Astrocyte (in vitro differentiated cells and primary cell): Measurements from ENCODE around the gene TMEM80. TPM values are rescaled to one million over a fixed set of nuclear protein-coding genes. Genes with fewer than 3 reads are reported as not detected.
A peak's percentile ranks its signal among the peaks of the same experiment; 100 is the strongest.

Source experiments
- DNase-seq: peaks from one replicate; pipeline ENCODE4 v3.0.0-alpha.2; 2010; ENCODE audit warnings: low read depth
- FAIRE-seq: peaks from 2 replicates; lab custom pipeline; 2011; peaks lifted over from hg19 to GRCh38; lab: Jason Lieb, UNC
- H2AFZ ChIP-seq: 2 replicates; pipeline ENCODE4 v1.6.0; 2012; ENCODE audit warnings: low read depth, low read length, inconsistent platforms
- H3K27ac ChIP-seq: 2 replicates; pipeline ENCODE4 v1.5.1; 2011; ENCODE audit warnings: low read depth, low read length, inconsistent platforms
- H3K27me3 ChIP-seq: 2 replicates; pipeline ENCODE4 v1.6.0; 2011; ENCODE audit warnings: low read length, inconsistent platforms; ENCODE audit not compliant: insufficient read depth
- H3K36me3 ChIP-seq: 2 replicates; pipeline ENCODE4 v1.5.1; 2011; ENCODE audit warnings: low read length, inconsistent platforms; ENCODE audit not compliant: insufficient read depth
- H3K4me1 ChIP-seq: 2 replicates; pipeline ENCODE4 v1.5.1; 2011; ENCODE audit warnings: low read length, inconsistent platforms; ENCODE audit not compliant: insufficient read depth
- H3K4me2 ChIP-seq: 2 replicates; pipeline ENCODE4 v1.6.0; 2012; ENCODE audit warnings: low read length, inconsistent platforms
- H3K4me3 ChIP-seq: 2 replicates; pipeline ENCODE4 v1.5.1; 2011; ENCODE audit warnings: low read depth, mild to moderate bottlenecking, low read length, inconsistent platforms; ENCODE audit not compliant: insufficient read depth
- H3K79me2 ChIP-seq: 2 replicates; pipeline ENCODE4 v1.6.0; 2012; ENCODE audit warnings: mild to moderate bottlenecking, low read length, inconsistent platforms; ENCODE audit not compliant: insufficient read depth
- H3K9ac ChIP-seq: 2 replicates; pipeline ENCODE4 v1.6.0; 2012; ENCODE audit warnings: mild to moderate bottlenecking, low read length, inconsistent platforms
- H3K9me3 ChIP-seq: 2 replicates; pipeline ENCODE4 v1.5.1; 2012; ENCODE audit warnings: low read depth, mild to moderate bottlenecking, low read length, inconsistent platforms; ENCODE audit not compliant: insufficient read depth
- H4K20me1 ChIP-seq: 2 replicates; pipeline ENCODE4 v1.6.0; 2012; ENCODE audit warnings: low read length, inconsistent platforms; ENCODE audit not compliant: insufficient read depth
- H3K27ac Mint-ChIP-seq: one replicate; pipeline ENCODE4 v1.8.0; 2021; ENCODE audit warnings: mild to moderate bottlenecking, mixed read lengths; ENCODE audit not compliant: unreplicated experiment
- H3K27me3 Mint-ChIP-seq: one replicate; pipeline ENCODE4 v1.8.0; 2021; ENCODE audit warnings: low read depth, mixed read lengths; ENCODE audit not compliant: unreplicated experiment
- H3K36me3 Mint-ChIP-seq: one replicate; pipeline ENCODE4 v1.8.0; 2021; ENCODE audit warnings: low read depth, mixed read lengths; ENCODE audit not compliant: unreplicated experiment
- H3K4me1 Mint-ChIP-seq: one replicate; pipeline ENCODE4 v1.8.0; 2021; ENCODE audit warnings: low read depth, mixed read lengths; ENCODE audit not compliant: unreplicated experiment
- H3K4me3 Mint-ChIP-seq: one replicate; pipeline ENCODE4 v1.8.0; 2021; ENCODE audit warnings: mild to moderate bottlenecking, moderate library complexity, mixed read lengths; ENCODE audit not compliant: unreplicated experiment
- H3K9me3 Mint-ChIP-seq: one replicate; pipeline ENCODE4 v1.8.0; 2021; ENCODE audit warnings: mild to moderate bottlenecking, mixed read lengths; ENCODE audit not compliant: unreplicated experiment
- EZH2 ChIP-seq: IDR thresholded peaks from 2 replicates; pipeline ENCODE4 v1.6.1; 2012; ENCODE audit warnings: mild to moderate bottlenecking, low read length, inconsistent platforms; ENCODE audit not compliant: insufficient read depth
- total RNA-seq: library from RNA; stranded (reverse); gene quantifications from 2 replicates; pipeline ENCODE4 v1.2.1, GENCODE V29; 2021
- TF ChIP-seq, protein P1 (sequence below): IDR thresholded peaks from 2 replicates; pipeline ENCODE4 v1.5.1; 2011; ENCODE audit warnings: low read depth, mild to moderate bottlenecking, inconsistent platforms, low read length, moderate library complexity; ENCODE audit not compliant: insufficient read depth

TMEM80 gene
- total RNA-seq, 1 donor from 2014 or later = 16.1 TPM

- H3K4me1 Mint-ChIP-seq = peaks cover 41% of the 10 kb centered on the region
- H3K27me3 Mint-ChIP-seq = no peaks in the 10 kb centered on the region
- H3K27ac Mint-ChIP-seq = peak overlapping the region; percentile 96
- peaks cover 6% of the 10 kb centered on the region for H3K36me3 Mint-ChIP-seq
- Histone ChIP-seq H2AFZ (no peak overlapping the region), H3K4me3 (peak overlapping the region; percentile 19), H3K27me3 (no peaks in the 10 kb centered on the region), H3K4me2 (peak overlapping the region; percentile 93), H3K9ac (peak overlapping the region; percentile 62), H3K9me3 (no peaks in the 10 kb centered on the region), H4K20me1 (peaks cover 38% of the 10 kb centered on the region), H3K4me1 (peaks cover 36% of the 10 kb centered on the region), H3K36me3 (peaks cover 3% of the 10 kb centered on the region), H3K79me2 (peaks cover 46% of the 10 kb centered on the region), H3K27ac (peak overlapping the region; percentile 100)
- peak; percentile 59 for FAIRE-seq
- no peaks in the 10 kb centered on the region for H3K9me3 Mint-ChIP-seq
- H3K4me3 Mint-ChIP-seq = peak overlapping the region; percentile 72
- no peak for TF ChIP-seq EZH2
- TF ChIP-seq, protein P1, sequence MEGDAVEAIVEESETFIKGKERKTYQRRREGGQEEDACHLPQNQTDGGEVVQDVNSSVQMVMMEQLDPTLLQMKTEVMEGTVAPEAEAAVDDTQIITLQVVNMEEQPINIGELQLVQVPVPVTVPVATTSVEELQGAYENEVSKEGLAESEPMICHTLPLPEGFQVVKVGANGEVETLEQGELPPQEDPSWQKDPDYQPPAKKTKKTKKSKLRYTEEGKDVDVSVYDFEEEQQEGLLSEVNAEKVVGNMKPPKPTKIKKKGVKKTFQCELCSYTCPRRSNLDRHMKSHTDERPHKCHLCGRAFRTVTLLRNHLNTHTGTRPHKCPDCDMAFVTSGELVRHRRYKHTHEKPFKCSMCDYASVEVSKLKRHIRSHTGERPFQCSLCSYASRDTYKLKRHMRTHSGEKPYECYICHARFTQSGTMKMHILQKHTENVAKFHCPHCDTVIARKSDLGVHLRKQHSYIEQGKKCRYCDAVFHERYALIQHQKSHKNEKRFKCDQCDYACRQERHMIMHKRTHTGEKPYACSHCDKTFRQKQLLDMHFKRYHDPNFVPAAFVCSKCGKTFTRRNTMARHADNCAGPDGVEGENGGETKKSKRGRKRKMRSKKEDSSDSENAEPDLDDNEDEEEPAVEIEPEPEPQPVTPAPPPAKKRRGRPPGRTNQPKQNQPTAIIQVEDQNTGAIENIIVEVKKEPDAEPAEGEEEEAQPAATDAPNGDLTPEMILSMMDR = no peak
- DNase-seq = peak; percentile 62
Observed at GRCh38 chr11:697811-698311, 2.2 kb downstream of the TMEM80 start.

GRCh38 chr11:698493-699115, 3.0 kb downstream of the TMEM80 start:
- Mint-ChIP-seq H3K27ac (peak overlapping the region; percentile 96), H3K36me3 (peaks cover 3% of the 10 kb centered on the region), H3K9me3 (no peaks in the 10 kb centered on the region), H3K27me3 (no peaks in the 10 kb centered on the region), H3K4me1 (peaks cover 34% of the 10 kb centered on the region), H3K4me3 (peak overlapping the region; percentile 72)
- TF ChIP-seq, protein P1 = no peak
- no peak for TF ChIP-seq EZH2
- Histone ChIP-seq H3K36me3 (peaks cover 3% of the 10 kb centered on the region), H3K4me1 (peaks cover 32% of the 10 kb centered on the region), H3K9ac (peak overlapping the region; percentile 62), H3K79me2 (peaks cover 39% of the 10 kb centered on the region), H3K27me3 (no peaks in the 10 kb centered on the region), H2AFZ (no peak overlapping the region), H3K27ac (no peak overlapping the region), H3K4me2 (peak overlapping the region; percentile 93), H3K9me3 (no peaks in the 10 kb centered on the region), H4K20me1 (peaks cover 38% of the 10 kb centered on the region), H3K4me3 (no peak overlapping the region)
- DNase-seq = no peak
- no peak for FAIRE-seq

DNA sequence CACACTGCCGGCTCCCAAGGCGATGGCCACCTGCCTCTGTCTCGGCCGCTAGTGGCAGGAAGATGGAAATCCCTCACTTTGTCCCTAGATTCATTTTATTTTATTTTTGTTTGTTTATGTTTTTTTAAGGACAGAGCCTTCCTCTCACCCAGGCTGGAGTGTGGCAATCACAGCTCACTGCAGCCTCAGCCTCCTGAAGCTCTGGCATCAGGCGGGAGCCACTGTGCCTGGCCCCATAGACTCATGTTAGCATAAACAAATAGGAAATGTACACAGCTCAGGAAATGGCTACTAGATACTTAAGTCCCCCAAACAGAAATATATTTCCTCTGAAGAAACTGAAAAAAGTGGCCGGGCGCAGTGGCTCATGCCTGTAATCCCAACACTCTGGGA, 3.5 kb downstream of the TMEM80 start:
- peaks cover 35% of the 10 kb centered on the region for H4K20me1 ChIP-seq
- no peaks in the 10 kb centered on the region for H3K27me3 ChIP-seq
- Mint-ChIP-seq H3K27me3 (no peaks in the 10 kb centered on the region), H3K27ac (peak overlapping the region; percentile 47), H3K9me3 (no peaks in the 10 kb centered on the region), H3K4me1 (peaks cover 33% of the 10 kb centered on the region), H3K36me3 (peaks cover 3% of the 10 kb centered on the region), H3K4me3 (no peak overlapping the region)
- H3K27ac ChIP-seq = no peak overlapping the region
- no peak overlapping the region for H3K4me3 ChIP-seq
- H3K9ac ChIP-seq = no peak overlapping the region
- peaks cover 34% of the 10 kb centered on the region for H3K79me2 ChIP-seq
- H3K4me2 ChIP-seq = no peak overlapping the region
- H3K4me1 ChIP-seq = peaks cover 26% of the 10 kb centered on the region
- FAIRE-seq = no peak
- DNase-seq = no peak
- TF ChIP-seq, protein P1 = no peak
- TF ChIP-seq EZH2 = no peak
- no peak overlapping the region for H2AFZ ChIP-seq
- H3K36me3 ChIP-seq = peaks cover 3% of the 10 kb centered on the region
- no peaks in the 10 kb centered on the region for H3K9me3 ChIP-seq
